GM21528 (cell line): ENCODE results near the gene TMTC1.

Source experiments
- ATAC-seq: cut with Tn5 transposase; IDR thresholded peaks from one replicate; pipeline ENCODE4 v1.9.1; 2021; ENCODE audit warnings: mild to moderate bottlenecking, moderate library complexity; ENCODE audit not compliant: unreplicated experiment, low FRiP score

The TMTC1 gene

DNA sequence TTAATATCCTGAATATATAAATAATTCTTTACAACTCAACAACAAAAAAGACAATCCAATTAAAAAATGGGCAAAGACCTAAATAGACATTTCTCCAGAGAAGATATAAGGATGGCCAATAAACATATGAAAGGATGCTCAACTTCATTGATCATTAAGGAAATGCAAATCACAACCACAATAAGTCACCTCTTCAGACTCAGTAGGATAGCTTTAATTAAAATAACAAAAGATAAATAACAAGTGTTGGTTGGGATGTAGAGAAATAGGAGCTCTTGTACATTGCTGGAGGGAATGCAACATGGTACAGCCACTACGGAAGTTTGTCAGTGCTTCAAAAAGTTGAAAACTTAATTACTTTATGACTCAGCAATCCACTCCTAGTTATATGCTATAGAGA lies 156.5 kb downstream of the TMTC1 start:
- no peak for ATAC-seq

DNA sequence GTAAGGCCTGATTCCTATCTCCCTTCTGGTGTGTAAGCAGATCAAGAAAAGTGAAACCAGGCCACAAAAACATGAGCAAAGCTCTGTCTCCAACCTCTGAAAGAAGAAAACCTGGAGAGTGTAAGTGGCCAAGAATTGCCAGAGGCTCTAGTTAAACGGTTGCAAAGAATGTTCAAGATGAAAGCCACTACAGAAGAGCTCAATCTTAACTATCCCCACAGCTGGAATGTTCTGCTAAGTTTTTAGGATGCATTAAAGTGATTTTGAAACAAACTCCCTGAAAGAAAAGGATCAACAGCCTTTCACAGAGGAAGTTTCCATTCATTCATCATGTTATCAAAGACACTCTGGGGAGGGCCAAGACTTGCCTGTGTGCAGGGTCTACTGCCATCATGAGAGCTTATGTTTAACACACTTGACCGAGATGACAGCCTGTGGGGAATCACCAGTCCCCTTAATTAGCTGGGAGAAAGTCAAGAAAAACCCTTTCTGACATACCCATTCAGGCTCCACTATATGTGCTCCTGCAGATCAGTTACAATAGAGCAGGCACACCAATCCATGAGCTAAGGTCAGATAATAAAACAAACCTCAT lies 158.3 kb downstream of the TMTC1 start:
- ATAC-seq = no peak

DNA sequence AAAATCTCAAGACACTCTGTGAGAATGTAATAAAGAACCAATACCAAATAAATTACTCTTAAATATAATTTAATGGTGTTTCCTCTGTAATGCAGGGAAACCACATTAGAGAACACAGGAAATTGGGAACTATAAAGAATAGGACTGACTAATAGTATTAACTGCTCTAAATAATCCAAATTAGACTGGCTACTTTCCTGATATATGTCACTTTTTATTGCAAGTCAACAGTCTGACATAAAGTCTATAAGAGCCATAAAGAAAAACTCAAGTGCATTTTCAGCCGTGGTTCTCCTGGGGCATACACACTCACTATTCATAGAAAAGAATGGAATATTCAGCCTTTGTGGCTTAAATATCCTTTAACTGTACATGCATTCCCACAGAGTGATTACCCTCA lies 161.5 kb downstream of the TMTC1 start:
- no peak for ATAC-seq

DNA sequence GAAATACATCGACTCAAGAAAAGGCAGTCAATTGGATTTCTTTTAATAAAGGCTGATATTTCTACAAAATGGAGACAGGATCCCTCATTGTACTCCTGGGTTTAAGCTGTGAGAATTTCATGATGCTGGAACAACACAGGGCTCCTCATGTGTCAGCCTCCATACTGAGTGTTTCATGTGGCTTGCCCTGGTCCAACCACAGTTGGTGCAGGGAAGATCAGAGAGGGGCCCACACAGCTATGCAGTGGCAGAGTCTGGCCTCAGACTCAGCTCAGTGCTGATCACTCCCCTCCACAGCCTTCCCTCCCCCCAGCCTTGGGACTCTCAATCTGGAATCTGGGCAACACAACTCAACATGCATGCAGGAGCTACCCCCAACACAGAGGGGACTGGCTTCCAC lies 163.7 kb downstream of the TMTC1 start:
- no peak for ATAC-seq

DNA sequence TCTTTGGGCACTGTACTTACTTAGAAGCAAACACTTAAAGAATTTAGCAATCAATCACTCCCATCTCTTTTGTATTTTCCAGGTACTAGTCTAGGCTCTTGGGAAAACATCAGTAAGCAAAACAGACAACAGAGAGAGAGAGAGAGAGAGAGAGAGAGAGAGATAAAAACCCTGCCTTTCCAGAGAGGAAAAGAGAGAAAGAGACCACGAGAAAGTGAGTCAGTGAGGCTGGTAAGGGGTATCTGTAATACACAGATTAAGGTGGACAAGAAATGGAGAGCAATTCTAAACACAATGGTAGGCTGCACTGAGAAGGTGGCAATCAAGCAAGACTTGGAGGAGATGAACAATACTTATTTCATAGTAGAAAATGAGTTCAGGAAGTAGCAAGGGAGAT lies 166.3 kb downstream of the TMTC1 start:
- no peak for ATAC-seq

DNA sequence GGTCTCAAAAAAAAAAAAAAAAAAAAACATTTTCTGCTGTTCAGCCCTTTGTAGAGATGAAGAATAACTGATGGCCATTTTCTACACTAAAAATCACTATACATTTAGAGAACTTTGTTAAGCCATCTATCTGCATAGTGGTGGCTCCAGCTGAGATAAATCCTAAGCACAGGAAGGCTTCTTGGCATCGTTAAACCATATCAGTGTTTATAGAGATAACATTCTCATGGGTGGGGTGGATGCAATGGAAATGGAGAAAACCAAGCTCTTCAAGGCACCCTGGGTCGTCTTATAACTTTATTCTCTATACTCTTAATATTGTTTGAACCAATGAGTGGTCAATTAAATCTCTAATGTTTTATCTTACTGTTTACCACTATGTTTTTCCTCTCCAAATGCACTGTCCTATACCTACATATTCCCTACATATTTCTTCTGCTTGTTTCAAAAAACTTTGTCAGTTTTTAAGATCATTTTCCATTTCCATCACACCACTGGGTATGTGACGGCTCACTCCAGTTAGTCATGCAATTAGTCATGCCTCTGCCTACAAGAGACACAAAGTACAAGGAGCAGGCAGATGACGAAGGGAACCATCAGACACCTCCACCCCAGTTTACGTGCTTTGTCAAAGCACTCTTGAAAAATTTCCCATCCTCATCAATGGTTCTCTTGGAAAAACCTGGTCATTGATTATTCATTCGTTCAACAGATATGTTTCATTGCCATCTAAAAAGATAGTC lies 166.9 kb downstream of the TMTC1 start:
- ATAC-seq = no peak

DNA sequence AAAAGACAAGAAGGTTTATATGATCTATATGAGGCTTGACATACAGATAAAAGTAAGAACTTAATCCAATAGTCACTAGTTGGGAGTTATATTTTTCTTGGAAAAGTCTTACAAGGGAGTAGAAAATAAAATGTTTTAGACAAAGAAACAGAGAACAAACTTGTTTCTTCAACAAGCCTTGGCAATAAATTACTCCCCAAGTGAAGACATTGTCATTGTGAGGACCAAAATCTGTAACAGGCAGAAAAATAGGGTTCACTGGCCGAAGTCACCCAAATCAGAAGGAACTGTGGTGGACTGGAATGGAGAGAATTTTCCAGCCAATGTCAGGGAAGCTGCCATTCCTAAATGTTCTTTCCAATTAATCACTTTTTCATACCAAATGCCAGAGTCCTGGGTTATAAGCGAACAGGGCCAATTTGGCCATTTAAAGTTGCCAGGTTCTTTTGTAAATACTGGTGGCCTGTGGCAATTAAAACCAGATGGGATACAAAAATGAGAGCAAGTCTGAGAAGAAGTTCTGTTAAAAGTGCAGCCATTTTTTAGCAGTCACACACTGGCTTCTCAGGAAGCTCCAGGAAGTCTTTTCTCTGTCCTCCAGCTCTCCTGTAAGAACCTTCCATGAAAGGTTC lies 168.9 kb downstream of the TMTC1 start:
- no peak for ATAC-seq

DNA sequence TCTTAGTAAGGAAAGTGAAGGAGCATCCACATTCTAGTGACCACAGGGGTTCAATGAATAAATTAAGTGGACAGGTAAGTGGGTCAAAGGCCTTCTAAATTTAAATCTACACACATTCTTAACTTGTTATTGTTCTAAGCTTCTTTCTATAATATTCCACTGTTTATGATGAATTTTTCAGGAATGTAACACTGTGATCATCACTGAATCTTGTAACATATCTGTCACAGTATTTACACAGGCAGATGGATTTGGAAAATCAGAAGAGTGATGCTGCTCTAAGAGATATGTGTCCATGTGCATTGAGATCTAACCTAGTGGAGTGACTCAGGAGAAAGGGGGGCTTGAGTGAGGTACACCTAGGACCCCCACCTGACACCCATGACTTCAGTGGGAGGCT lies 170.8 kb downstream of the TMTC1 start:
- no peak for ATAC-seq

DNA sequence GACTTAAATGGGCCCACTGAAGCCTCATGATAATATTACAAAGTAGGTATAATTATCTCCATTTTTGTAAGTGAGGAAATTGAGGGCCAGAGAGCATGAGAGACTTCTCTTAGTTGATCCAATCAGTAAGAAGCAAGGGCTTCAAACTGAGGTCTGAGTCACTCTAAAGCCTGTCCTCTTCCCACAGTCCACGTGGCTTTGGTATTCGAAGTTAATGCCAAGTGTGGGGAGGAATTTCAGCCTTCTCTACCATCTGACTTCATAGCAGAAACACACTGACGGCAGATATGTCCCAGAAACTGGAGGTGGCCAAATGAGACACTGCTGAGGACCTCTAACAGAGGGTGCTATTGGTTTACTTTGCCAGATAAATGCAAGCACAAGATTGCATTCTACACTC lies 171.8 kb downstream of the TMTC1 start:
- ATAC-seq = no peak

DNA sequence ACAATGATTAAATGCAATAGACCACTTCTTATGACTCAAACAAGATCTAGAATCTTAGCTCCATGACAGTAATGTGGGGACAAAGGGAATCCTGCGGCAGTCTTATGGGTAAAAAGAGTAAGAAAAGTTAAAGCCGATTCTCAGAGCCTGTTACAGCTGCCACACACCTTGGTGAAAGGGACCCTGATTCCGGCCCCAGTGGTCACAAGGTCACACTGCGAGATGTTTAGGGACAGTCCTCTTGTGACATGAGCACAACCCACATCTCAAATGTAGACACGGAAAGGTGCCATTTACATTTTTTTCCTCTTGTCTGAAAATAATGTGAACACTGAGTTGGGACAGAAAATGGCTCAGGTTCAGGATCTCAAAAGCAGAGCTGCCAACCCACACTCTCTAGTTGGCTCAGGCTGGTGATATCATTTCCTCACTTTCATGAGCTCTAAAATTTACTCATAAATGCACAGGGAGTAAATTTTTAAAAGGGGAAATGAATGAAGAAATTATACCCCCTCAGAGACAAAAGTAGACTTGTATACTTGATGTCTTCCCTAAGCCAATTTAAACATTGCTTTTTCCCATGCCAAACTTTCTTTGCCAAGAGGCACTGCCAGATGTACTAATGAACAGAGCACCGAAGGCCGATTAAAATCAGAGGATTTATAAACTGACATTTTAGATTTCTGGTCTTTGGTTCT lies 173.1 kb downstream of the TMTC1 start:
- no peak for ATAC-seq

DNA sequence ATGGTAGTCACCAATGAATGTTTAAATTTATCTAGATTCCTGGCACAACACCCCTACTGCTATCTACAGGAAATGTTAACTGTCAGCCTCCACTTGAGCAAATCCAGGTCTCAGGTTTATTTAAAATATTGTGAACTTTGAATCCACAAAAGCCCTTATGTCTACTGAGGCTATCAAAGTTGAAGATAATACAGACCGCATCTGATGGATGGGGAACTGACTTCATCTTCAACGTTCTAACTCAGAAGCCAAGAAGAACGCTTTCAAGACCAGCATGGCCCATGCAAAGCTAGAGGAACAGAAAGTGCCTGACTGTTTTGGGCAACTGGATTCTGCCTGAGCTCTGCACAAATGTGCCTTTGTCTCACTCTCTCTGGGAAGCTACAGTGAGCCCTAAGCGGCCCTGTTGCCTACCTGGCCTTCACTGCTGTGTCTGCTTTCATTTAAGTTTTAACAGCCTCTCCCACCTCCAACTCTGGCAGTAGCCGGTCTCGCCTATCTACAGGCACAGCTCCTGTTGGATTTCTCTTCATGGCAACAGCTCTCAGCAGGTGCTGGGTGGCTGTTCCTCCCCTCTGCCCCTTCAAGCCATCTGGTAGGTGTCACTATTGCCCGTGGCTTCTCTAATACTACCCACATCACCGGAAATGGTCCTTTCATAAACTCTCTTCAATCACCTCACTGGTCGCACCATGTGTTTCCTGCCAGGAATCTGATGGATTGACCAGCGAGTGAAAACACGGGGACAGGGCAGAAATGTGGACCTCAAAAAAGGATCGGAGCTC lies 174.1 kb downstream of the TMTC1 start:
- no peak for ATAC-seq

DNA sequence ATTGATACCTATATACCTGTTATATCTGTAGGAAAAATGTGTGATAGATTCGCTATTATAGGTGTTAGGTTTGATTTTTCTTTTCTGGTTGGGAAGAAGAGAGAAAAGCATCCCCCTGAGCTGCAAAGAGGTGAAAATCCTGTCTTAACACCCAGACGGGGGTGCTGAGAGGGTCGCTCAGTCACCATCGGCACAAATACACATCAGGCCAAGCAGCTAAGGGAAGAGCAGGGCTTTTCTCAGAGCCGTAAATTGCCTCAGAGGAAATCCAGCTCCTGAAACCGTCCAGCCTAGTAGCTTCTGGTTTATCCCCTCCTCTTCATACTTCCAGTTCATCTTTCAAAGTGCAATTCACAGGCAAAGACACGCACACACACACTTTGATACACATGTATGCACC lies 175.2 kb downstream of the TMTC1 start:
- ATAC-seq = no peak

DNA sequence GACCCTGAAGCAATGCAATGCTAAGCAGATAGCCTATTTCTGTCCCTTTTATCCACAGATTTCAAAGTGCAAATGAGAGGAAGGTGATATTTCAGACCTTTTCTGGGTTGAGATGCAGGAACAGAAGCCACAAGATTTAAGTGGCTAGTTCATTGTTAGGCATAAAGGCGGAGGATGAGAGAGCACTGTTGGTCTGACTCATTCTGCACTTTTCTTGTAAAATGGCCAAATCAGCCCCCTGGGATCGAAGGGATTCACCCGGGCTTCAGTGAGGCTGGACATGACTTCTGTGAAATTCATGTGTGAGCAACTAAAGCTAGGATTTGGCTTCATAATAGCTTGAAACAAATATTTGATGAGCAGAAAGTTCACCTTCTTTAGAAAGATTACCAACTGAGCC lies 184.4 kb downstream of the TMTC1 start:
- no peak for ATAC-seq

DNA sequence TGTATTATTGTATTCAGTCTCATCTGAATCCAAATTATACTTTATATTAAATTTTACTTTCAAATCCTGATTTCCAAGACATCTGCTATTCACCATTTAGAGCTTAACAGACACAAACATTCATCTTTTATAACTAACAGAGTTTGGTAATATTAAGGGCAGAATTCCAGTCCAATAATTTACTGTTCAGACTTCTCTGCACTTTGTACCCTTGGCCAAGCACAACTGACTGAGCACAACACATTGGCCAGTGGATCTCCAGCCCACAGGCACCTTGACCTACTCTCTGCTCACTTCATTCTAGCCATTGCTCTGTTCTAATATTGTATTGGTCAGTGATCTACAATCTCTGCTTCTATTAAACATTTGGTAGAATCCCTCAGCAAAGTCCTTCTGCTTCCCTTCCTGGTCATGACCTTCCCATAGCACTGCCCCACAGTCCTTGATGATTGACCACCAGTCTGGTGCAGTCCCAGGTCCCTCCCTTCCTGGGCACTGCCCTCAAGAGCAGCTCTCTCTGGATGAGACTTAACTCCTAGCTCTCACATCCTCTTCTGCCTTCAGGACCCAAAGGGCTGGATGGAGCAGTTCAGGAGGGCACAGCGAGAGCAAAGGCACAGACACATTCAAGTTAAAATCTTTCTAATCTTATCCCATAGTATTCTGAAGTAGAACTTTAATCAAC lies 188.5 kb downstream of the TMTC1 start:
- ATAC-seq = no peak

DNA sequence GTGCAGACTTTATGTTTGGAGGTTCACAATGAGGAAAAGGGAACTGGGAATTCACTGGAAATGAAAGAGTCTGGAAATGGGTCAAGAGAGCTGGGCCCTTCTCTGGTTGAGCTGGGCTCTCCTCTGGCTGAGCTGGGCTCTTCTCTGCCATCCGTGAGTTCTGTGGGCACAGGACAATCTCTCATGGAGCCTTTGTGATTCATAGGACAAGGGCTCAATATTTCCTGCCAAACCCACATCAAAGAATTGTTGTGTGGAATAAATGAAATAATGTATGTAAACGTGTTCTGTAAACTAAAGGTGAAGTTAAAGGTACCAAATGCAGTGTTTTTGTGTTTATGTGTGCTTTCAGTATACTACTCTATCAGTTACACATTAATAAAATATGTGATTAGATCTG lies 190.7 kb downstream of the TMTC1 start:
- no peak for ATAC-seq

DNA sequence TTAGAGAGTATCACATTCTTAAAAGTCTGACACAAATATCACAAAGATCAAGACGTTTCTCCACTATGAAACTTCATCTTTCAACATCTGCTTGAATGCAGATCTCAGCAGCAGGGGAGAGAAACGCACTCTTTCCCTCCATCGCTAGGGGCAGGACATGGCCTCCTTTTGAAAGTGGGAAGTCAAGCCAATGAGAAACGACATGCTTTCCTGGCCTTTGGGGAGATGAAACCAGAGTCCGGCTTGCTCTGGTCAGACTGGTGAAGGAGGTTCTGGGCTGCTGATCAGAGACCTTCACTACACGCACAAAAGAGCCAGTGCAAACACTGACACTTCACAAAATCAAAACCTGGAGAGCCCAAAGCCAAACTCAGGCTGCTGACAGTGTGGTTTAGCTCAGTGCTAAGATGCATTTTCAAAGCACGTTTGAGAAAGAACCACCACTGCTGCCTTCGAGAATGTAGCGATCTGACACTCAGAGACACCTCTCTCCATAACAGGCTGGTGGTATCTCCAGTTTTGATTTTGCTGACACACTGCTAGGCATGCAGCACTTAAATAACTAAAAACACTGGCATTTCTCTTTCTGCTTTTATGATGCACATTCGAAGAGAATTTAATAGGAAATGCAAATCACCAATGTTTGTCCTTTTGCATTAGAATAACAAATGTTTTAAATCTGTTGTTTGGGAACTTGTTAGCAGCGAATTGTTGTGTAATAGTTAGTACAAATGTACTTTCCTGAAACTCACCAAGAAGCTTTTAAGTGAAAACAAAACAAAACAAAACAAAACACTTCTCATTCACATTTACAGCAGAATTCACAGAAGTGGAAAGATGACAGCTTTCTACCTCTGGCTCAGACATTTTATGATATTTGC lies 192.4 kb downstream of the TMTC1 start:
- no peak for ATAC-seq

DNA sequence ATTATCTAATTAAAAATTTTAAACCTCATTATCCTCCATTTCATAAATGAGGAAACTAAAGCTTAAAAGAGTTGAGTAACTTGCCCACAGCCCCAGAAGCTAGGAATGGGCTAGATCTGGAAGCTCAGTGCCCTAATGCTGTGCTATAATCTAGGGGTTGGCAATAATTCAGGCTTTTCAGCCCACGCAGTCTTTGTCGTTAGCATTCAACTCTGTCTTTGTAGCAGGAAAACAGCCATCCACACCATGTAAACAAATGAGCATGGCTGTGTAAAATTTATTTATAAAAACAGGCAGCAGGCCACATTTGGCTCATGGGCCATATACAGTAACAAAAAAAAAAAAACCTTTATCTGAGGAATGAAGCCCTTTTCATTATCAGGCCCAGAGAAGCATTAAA lies 193.9 kb downstream of the TMTC1 start:
- no peak for ATAC-seq

DNA sequence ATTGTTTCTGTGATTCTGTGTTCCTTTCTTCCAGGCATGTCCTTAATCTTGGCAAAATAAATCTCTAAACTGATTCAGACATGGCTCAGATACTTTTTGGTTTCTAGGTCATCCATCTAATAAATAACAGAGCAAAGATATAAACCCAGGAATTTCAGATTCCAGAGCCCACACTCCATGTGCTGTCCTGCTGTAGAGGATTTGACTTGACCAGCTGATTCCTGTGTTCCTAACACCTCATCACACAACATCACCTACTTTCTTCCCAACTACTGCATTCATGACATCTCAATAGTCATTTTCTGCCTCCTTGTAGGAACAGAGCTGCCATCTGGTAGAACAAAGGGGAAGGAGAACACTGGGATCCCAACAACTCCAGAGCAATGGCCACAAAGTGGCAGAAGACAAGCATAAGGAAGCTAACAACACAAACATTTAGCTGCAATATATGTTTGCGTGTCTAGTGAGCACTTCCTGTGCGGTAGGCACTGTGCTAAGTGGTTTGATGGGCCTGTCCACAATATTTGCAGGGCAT lies 194.4 kb downstream of the TMTC1 start:
- ATAC-seq = no peak

DNA sequence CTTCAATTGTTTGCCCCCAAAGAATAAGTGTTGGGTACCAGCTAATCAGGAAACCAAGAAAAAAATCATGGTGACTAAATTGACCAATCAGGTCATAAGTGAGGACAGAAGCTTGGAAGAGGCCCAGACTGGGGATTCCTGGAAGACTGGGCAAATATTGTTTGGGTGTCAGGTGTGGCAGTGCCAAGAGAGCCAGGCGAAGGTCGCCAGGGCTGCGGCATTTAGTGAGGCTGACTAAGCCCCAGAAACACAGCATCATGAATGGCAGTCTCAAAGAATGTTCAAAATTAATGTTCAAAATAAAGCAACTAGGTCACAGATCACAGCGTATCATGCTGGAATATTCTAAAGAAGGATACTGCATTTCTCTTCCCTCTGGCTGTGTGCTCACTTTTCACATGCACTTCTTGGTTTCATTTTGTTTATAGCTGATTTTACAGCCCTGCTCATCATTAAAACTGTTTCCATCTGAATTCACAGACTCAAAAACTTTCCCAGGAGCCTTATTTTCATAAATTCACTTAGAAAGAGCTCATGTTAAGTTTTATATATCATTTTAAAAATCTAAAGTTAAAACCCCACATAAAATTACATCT lies 201.0 kb downstream of the TMTC1 start:
- no peak for ATAC-seq
